SK-N-SH (cell line): ENCODE results near the gene DLGAP5. TPM values are rescaled to one million over a fixed set of nuclear protein-coding genes. Genes with fewer than 3 reads are reported as not detected.
A peak's percentile ranks its signal among the peaks of the same experiment; 100 is the strongest.

Source experiments
- CTCF ChIA-PET: fragments of 300-600, 350-600 bp; formaldehyde crosslinking; extraction: SDS; loops from one replicate; lab custom pipeline; 2021; lab: Yijun Ruan, JAX
- POLR2A ChIA-PET: fragments of 350-600 bp; sonication (Branson Sonifier 250); formaldehyde crosslinking; extraction: SDS; loops from one replicate; lab custom pipeline; 2020; ENCODE audit warnings: antibody characterized with exemption, inconsistent platforms; lab: Yijun Ruan, JAX
- DNase-seq: peaks from one replicate; pipeline ENCODE4 v3.0.0; 2012
- H2AFZ ChIP-seq: fragments of 200-600 bp; sonication (generic); 2 replicates; pipeline ENCODE4 v1.8.1; 2016; ENCODE audit warnings: antibody characterized with exemption, mild to moderate bottlenecking, low read depth
- H3F3A ChIP-seq: fragments of 200-600 bp; sonication (generic); replicated peaks from 2 replicates; pipeline ENCODE3; 2016; ENCODE audit warnings: antibody characterized with exemption, mild to moderate bottlenecking; ENCODE audit not compliant: insufficient read depth
- H3K27ac ChIP-seq, 2 experiments: fragments of 200-500 bp in 1 of 2; fragments of 200-600 bp in 1 of 2; sonication (Bioruptor generic) in 1 of 2; sonication (generic), shearing (Covaris generic) in 1 of 2; 2 replicates each; pipeline versions ENCODE4 v1.5.1 to v1.6.1; 2014 to 2016; ENCODE audit warnings: low read depth in 2 of 2, inconsistent platforms in 1 of 2, low read length in 1 of 2, mild to moderate bottlenecking in 1 of 2, mixed read lengths in 1 of 2
- H3K27me3 ChIP-seq: fragments of 200-600 bp; sonication (generic), shearing (Covaris generic); 2 replicates; pipeline ENCODE4 v1.6.1; 2016; ENCODE audit warnings: mixed run types; ENCODE audit not compliant: insufficient read depth
- H3K36me3 ChIP-seq, 2 experiments: fragments of 200-500 bp in 1 of 2; fragments of 200-600 bp in 1 of 2; sonication (Bioruptor generic) in 1 of 2; sonication (generic) in 1 of 2; replicated peaks in 1 of 2; 2 replicates each; pipeline versions ENCODE3 to v1.5.1; 2014 to 2016; ENCODE audit warnings: low read length in 1 of 2, mild to moderate bottlenecking in 1 of 2; ENCODE audit not compliant: insufficient read depth in 2 of 2, control insufficient read depth in 1 of 2
- H3K4me1 ChIP-seq, 2 experiments: fragments of 200-500 bp in 1 of 2; fragments of 200-600 bp in 1 of 2; sonication (Bioruptor generic) in 1 of 2; sonication (generic), shearing (Covaris generic) in 1 of 2; 2 replicates each; pipeline versions ENCODE4 v1.5.1 to v1.6.1; 2014 to 2016; ENCODE audit warnings: low read depth in 1 of 2, low read length in 1 of 2, mixed run types in 1 of 2; ENCODE audit not compliant: insufficient read depth in 2 of 2, control insufficient read depth in 1 of 2
- H3K4me2 ChIP-seq: fragments of 200-600 bp; sonication (generic), shearing (Covaris generic); 2 replicates; pipeline ENCODE4 v1.6.1; 2017; ENCODE audit warnings: mixed run types
- H3K4me3 ChIP-seq, 2 experiments: fragments of 200-500 bp in 1 of 2; fragments of 200-600 bp in 1 of 2; sonication (Bioruptor generic) in 1 of 2; sonication (generic), shearing (Covaris generic) in 1 of 2; 2 replicates each; pipeline versions ENCODE4 v1.5.1 to v1.8.1; 2014 to 2016; ENCODE audit warnings: low read depth in 2 of 2, inconsistent platforms in 1 of 2, low read length in 1 of 2, mild to moderate bottlenecking in 1 of 2, mixed read lengths in 1 of 2, moderate library complexity in 1 of 2
- H3K79me2 ChIP-seq: fragments of 200-600 bp; sonication (generic); 2 replicates; pipeline ENCODE4 v1.8.1; 2017; ENCODE audit warnings: mild to moderate bottlenecking; ENCODE audit not compliant: insufficient read depth
- H3K9ac ChIP-seq: fragments of 200-600 bp; sonication (generic); 2 replicates; pipeline ENCODE4 v1.6.1; 2017; ENCODE audit warnings: mixed run types
- H3K9me2 ChIP-seq: fragments of 200-600 bp; sonication (generic); 2 replicates; pipeline ENCODE4 v1.6.1; 2017; ENCODE audit warnings: mixed run types
- H3K9me3 ChIP-seq: fragments of 200-600 bp; sonication (generic); 2 replicates; pipeline ENCODE4 v1.6.1; 2017; ENCODE audit warnings: mixed run types, mild to moderate bottlenecking, moderate library complexity
- H4K20me1 ChIP-seq: fragments of 200-600 bp; sonication (generic); 2 replicates; pipeline ENCODE4 v1.6.1; 2017; ENCODE audit warnings: mild to moderate bottlenecking, mixed run types; ENCODE audit not compliant: insufficient read depth
- CTCF ChIP-seq: fragments of 200-600 bp; sonication (generic); IDR thresholded peaks from 2 replicates; pipeline ENCODE4 v1.6.1; 2017; ENCODE audit warnings: antibody characterized with exemption, mild to moderate bottlenecking, moderate library complexity
- ELF1 ChIP-seq: IDR thresholded peaks from 2 replicates; pipeline ENCODE4 v1.4.0; 2012
- EZH2phosphoT487 ChIP-seq: fragments of 200-600 bp; sonication (generic); IDR thresholded peaks from 2 replicates; pipeline ENCODE4 v1.6.1; 2017; ENCODE audit warnings: low read depth, mixed run types, mild to moderate bottlenecking, antibody characterized with exemption, moderate library complexity, borderline replicate concordance
- FOSL2 ChIP-seq: IDR thresholded peaks from 2 replicates; pipeline ENCODE4 v1.4.0; 2012; ENCODE audit warnings: low read depth, mild to moderate bottlenecking, moderate library complexity, borderline replicate concordance
- FOXJ3 ChIP-seq: sonication (generic); formaldehyde crosslinking; IDR thresholded peaks from 2 replicates; pipeline ENCODE4 v1.5.1; 2020; ENCODE audit warnings: mild to moderate bottlenecking, missing genetic modification reagents
- FOXM1 ChIP-seq: IDR thresholded peaks from 2 replicates; pipeline ENCODE4 v1.4.0; 2012; ENCODE audit warnings: low read depth, mild to moderate bottlenecking
- GABPA ChIP-seq: IDR thresholded peaks from 2 replicates; pipeline ENCODE4 v1.4.0; 2012; ENCODE audit warnings: low read depth, mild to moderate bottlenecking
- GATA2 ChIP-seq: sonication (generic); formaldehyde crosslinking; IDR thresholded peaks from 2 replicates; pipeline ENCODE4 v1.5.0; 2020; ENCODE audit warnings: mild to moderate bottlenecking, missing genetic modification reagents
- JUND ChIP-seq: IDR thresholded peaks from 2 replicates; pipeline ENCODE4 v1.4.0; 2012
- MEF2A ChIP-seq: IDR thresholded peaks from 2 replicates; pipeline ENCODE4 v1.4.0; 2012; ENCODE audit warnings: low read depth, borderline replicate concordance
- MXI1 ChIP-seq: IDR thresholded peaks from 2 replicates; pipeline ENCODE4 v1.6.1; 2012; ENCODE audit warnings: mild to moderate bottlenecking, low read depth, low read length, improper control_type of control experiment
- PBX3 ChIP-seq: IDR thresholded peaks from 2 replicates; pipeline ENCODE4; 2012
- POLR2AphosphoS5 ChIP-seq: IDR thresholded peaks from 2 replicates; pipeline ENCODE4 v1.6.1; 2012; ENCODE audit warnings: low read depth, low read length
- RAD21 ChIP-seq: IDR thresholded peaks from 2 replicates; pipeline ENCODE4 v1.6.1; 2012; ENCODE audit warnings: mild to moderate bottlenecking, low read length
- RFX5 ChIP-seq: IDR thresholded peaks from 2 replicates; pipeline ENCODE4 v1.6.1; 2012; ENCODE audit warnings: mild to moderate bottlenecking, improper control_type of control experiment, low read length
- SMC3 ChIP-seq: IDR thresholded peaks from 2 replicates; pipeline ENCODE4 v1.6.1; 2012; ENCODE audit warnings: low read depth, low read length, improper control_type of control experiment
- TCF12 ChIP-seq: IDR thresholded peaks from 2 replicates; pipeline ENCODE4 v1.4.0; 2012
- TEAD4 ChIP-seq: IDR thresholded peaks from 2 replicates; pipeline ENCODE4 v1.4.0; 2012; ENCODE audit warnings: mild to moderate bottlenecking, borderline replicate concordance; ENCODE audit not compliant: insufficient read depth
- YY1 ChIP-seq: IDR thresholded peaks from 2 replicates; pipeline ENCODE4 v1.4.0; 2012; ENCODE audit warnings: low read depth, mild to moderate bottlenecking
- WGBS: methylation state at CpG from one replicate; pipeline ENCODE4 v1.1.6; 2017; ENCODE audit warnings: low lambda C conversion rate; 5-methylcytosine and 5-hydroxymethylcytosine counted together
- polyA plus RNA-seq, 3 experiments: library from polyadenylated mRNA; depleted of rRNA; stranded (reverse); fragments of >200 nt; gene quantifications; 2 replicates each; pipeline ENCODE4 v1.2.3, GENCODE V29; 2012
- TF ChIP-seq, protein P1 (sequence below): IDR thresholded peaks from 2 replicates; pipeline ENCODE4 v1.6.1; 2012; ENCODE audit warnings: mild to moderate bottlenecking, low read depth, low read length, moderate library complexity

Gene DLGAP5
- polyA plus RNA-seq, 1 of the 3 experiments (the other 2 are of a cell fraction) = 6.4 TPM

- CTCF ChIA-PET = interaction anchor here (1.1 to 1.3 kb wide), 2 partner anchors 22 to 34 kb away, joined by 3 read pairs; no protein-coding TSS in a partner anchor
- H3K36me3 ChIP-seq = peaks cover 30 to 35% of the 10 kb centered on the region in 2 experiments
- peaks cover 11% of the 10 kb centered on the region for H3F3A ChIP-seq
- H3K9me2 ChIP-seq = no peaks in the 10 kb centered on the region
- no peak overlapping the region for H3K4me2 ChIP-seq
- POLR2A ChIA-PET = no interaction called here
- H2AFZ ChIP-seq = no peak overlapping the region
- H3K9me3 ChIP-seq = no peaks in the 10 kb centered on the region
- WGBS = 82% methylated on average over 3 of the region's 3 CpGs
- H3K27me3 ChIP-seq = no peaks in the 10 kb centered on the region
- no peak overlapping the region for H3K4me3 ChIP-seq
- H3K27ac ChIP-seq = peak overlapping the region; percentile 11 to 38; a peak in 3 of 4 replicates
- peaks cover 15 to 16% of the 10 kb centered on the region in 2 experiments; a peak in 3 of 4 replicates for H3K4me1 ChIP-seq
- DNase-seq = no peak
- H3K79me2 ChIP-seq = peaks cover 68% of the 10 kb centered on the region
- H4K20me1 ChIP-seq = peaks cover 8% of the 10 kb centered on the region; the same call in 1 of the 2 replicates
- H3K9ac ChIP-seq = no peak overlapping the region
- TF ChIP-seq PBX3 (no peak), JUND (peak; percentile 44), FOXM1 (no peak), FOSL2 (peak; percentile 55; the same call in 1 of the 2 replicates), TEAD4 (no peak), FOXJ3 (CRISPR knock-in tag) (no peak), TCF12 (peak; percentile 80), POLR2AphosphoS5 (no peak), RAD21 (no peak)
- TF ChIP-seq, protein P1, sequence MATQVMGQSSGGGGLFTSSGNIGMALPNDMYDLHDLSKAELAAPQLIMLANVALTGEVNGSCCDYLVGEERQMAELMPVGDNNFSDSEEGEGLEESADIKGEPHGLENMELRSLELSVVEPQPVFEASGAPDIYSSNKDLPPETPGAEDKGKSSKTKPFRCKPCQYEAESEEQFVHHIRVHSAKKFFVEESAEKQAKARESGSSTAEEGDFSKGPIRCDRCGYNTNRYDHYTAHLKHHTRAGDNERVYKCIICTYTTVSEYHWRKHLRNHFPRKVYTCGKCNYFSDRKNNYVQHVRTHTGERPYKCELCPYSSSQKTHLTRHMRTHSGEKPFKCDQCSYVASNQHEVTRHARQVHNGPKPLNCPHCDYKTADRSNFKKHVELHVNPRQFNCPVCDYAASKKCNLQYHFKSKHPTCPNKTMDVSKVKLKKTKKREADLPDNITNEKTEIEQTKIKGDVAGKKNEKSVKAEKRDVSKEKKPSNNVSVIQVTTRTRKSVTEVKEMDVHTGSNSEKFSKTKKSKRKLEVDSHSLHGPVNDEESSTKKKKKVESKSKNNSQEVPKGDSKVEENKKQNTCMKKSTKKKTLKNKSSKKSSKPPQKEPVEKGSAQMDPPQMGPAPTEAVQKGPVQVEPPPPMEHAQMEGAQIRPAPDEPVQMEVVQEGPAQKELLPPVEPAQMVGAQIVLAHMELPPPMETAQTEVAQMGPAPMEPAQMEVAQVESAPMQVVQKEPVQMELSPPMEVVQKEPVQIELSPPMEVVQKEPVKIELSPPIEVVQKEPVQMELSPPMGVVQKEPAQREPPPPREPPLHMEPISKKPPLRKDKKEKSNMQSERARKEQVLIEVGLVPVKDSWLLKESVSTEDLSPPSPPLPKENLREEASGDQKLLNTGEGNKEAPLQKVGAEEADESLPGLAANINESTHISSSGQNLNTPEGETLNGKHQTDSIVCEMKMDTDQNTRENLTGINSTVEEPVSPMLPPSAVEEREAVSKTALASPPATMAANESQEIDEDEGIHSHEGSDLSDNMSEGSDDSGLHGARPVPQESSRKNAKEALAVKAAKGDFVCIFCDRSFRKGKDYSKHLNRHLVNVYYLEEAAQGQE = no peak
Observed at GRCh38 chr14:55136241-55136640, 55.1 kb downstream of the DLGAP5 start.

DNA sequence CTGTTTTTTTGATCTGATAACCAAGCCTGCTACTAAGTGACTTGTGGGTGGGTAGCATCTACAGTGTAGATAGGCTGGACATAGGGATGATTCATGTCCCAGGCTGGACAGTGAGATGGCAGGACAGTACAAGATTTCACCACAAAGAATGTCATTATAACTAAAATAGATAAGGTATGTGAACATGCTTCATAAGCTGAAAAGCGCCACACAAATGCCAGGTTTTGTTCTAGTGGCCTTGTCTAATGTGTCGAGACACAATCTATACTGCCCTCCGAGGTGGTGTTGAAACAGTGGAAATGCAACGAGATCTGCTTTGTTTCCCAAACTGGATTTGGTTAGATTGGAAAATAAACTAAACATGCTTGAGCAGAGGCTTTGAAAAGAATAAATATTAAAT, 58.0 kb downstream of the DLGAP5 start:
- peak; percentile 63 for DNase-seq
- H3K4me2 ChIP-seq = 0 out of 2 replicates have a peak overlapping the region, but pooled peaks have one; percentile 4
- no peak overlapping the region for H2AFZ ChIP-seq
- CTCF ChIA-PET = interaction anchor here (0.6 to 2.1 kb wide), 16 partner anchors 9 to 68 kb away, joined by 3 to 15 read pairs (median 6); no protein-coding TSS in a partner anchor
- H4K20me1 ChIP-seq = peaks cover 8% of the 10 kb centered on the region; the same call in 1 of the 2 replicates
- H3K9me3 ChIP-seq = no peaks in the 10 kb centered on the region
- H3K36me3 ChIP-seq = peaks cover 6 to 7% of the 10 kb centered on the region in 2 experiments
- H3K79me2 ChIP-seq = peaks cover 75% of the 10 kb centered on the region
- WGBS = 57% methylated on average over 4 of the region's 4 CpGs
- no peak overlapping the region; a peak in 1 of 4 replicates for H3K4me3 ChIP-seq
- peak overlapping the region in 1 of 2 experiments; percentile 47; a peak in 3 of 4 replicates for H3K27ac ChIP-seq
- POLR2A ChIA-PET = no interaction called here
- peaks cover 15 to 20% of the 10 kb centered on the region in 2 experiments; a peak in 3 of 4 replicates for H3K4me1 ChIP-seq
- H3K27me3 ChIP-seq = no peaks in the 10 kb centered on the region
- no peak overlapping the region for H3K9ac ChIP-seq
- no peaks in the 10 kb centered on the region for H3K9me2 ChIP-seq
- peaks cover 11% of the 10 kb centered on the region for H3F3A ChIP-seq
- TF ChIP-seq YY1 (no peak), RAD21 (peak; percentile 79), ELF1 (no peak), MXI1 (no peak), EZH2phosphoT487 (no peak), MEF2A (no peak), POLR2AphosphoS5 (no peak), GATA2 (CRISPR knock-in tag) (no peak), PBX3 (no peak), FOSL2 (no peak), GABPA (no peak), FOXM1 (no peak), JUND (no peak), CTCF (peak; percentile 58), RFX5 (no peak), SMC3 (peak; percentile 50)
